B cell (primary cell): ENCODE data around the gene LSM14A. TPM values are rescaled to one million over a fixed set of nuclear protein-coding genes. Genes with fewer than 3 reads are reported as not detected.

Experiments
- ATAC-seq: fragments of 200-7000 bp; cut with Tn5 transposase; one replicate; pipeline ENCODE4 v1.10.0; 2021; ENCODE audit warnings: low read depth, mild to moderate bottlenecking, moderate number of reproducible peaks, moderate library complexity
- CTCF ChIA-PET: fragments of 350-600 bp; sonication (Branson Sonifier 250); formaldehyde crosslinking; loops from one replicate; lab custom pipeline; 2021; ENCODE audit warnings: antibody characterized with exemption, inconsistent platforms; lab: Charles Lee
- POLR2A ChIA-PET: fragments of 350-600 bp; sonication (Branson Sonifier 250); formaldehyde crosslinking; loops from one replicate; lab custom pipeline; 2021; ENCODE audit warnings: antibody characterized with exemption; lab: Charles Lee
- DNase-seq: peaks from one replicate; pipeline ENCODE4 v3.0.0; 2013
- H2AFZ ChIP-seq: 2 replicates; pipeline ENCODE4 v1.6.1; 2012; ENCODE audit warnings: mild to moderate bottlenecking, low read depth, low read length; ENCODE audit not compliant: insufficient read depth, poor library complexity, severe bottlenecking
- H3K27ac ChIP-seq, 2 donors: 1 replicate in 1 of 2; 2 replicates in 1 of 2; pipeline ENCODE4 v1.5.1; 2012 to 2013; ENCODE audit warnings: low read length in 2 of 2, mild to moderate bottlenecking in 2 of 2, moderate library complexity in 1 of 2
- H3K27me3 ChIP-seq, 4 experiments: fragments of 200-600 bp in 1 of 4; sonication (generic) in 1 of 4; replicated peaks in 1 of 4; 1 replicate in 2 of 4; 2 replicates in 2 of 4; pipeline versions ENCODE4 v1.6.1 to v1.7.0; 2013 to 2016; ENCODE audit warnings: low read length in 3 of 4, mild to moderate bottlenecking in 2 of 4, mixed read lengths in 1 of 4, moderate library complexity in 1 of 4; ENCODE audit not compliant: insufficient read depth in 4 of 4, control insufficient read depth in 3 of 4; ENCODE audit errors: control extremely low read depth in 1 of 4
- H3K36me3 ChIP-seq, 2 experiments: replicated peaks in 1 of 2; 1 replicate in 1 of 2; 2 replicates in 1 of 2; pipeline versions ENCODE4 v1.6.1 to v1.7.1; 2013; ENCODE audit warnings: low read length in 1 of 2; ENCODE audit not compliant: insufficient read depth in 2 of 2, control insufficient read depth in 1 of 2; ENCODE audit errors: control extremely low read depth in 1 of 2, extremely low read depth in 1 of 2
- H3K4me1 ChIP-seq, 2 donors: fragments of 200-600 bp in 1 of 2; sonication (generic) in 1 of 2; 1 replicate in 1 of 2; 2 replicates in 1 of 2; pipeline versions ENCODE4 v1.5.1 to v1.6.1; 2013 to 2017; ENCODE audit warnings: low read length in 2 of 2; ENCODE audit not compliant: control insufficient read depth in 2 of 2, insufficient read depth in 2 of 2
- H3K4me2 ChIP-seq: replicated peaks from 2 replicates; pipeline ENCODE3; 2012; ENCODE audit warnings: mild to moderate bottlenecking, low read depth, low read length; ENCODE audit not compliant: poor library complexity, severe bottlenecking
- H3K4me3 ChIP-seq, 5 experiments: fragments of 200-600 bp in 1 of 5; sonication (generic) in 1 of 5; 1 replicate in 3 of 5; 2 replicates in 2 of 5; pipeline versions ENCODE4 v1.5.1 to v1.7.0; 2011 to 2016; ENCODE audit warnings: low read length in 4 of 5, mild to moderate bottlenecking in 4 of 5, low read depth in 2 of 5, control low read depth in 1 of 5, moderate library complexity in 1 of 5; ENCODE audit not compliant: insufficient read depth in 1 of 5; ENCODE audit errors: control extremely low read depth in 1 of 5, extremely low read depth in 1 of 5
- H3K79me2 ChIP-seq: fragments of 200-600 bp; sonication (generic); one replicate; pipeline ENCODE4 v1.6.0; 2016; ENCODE audit warnings: low read length; ENCODE audit not compliant: control insufficient read depth, insufficient read depth
- H3K9ac ChIP-seq: fragments of 200-600 bp; sonication (generic); 2 replicates; pipeline ENCODE4 v1.6.1; 2017; ENCODE audit warnings: mild to moderate bottlenecking, low read length, moderate library complexity
- H3K9me3 ChIP-seq, 3 donors: one replicate each; pipeline versions ENCODE4 v1.6.1 to v1.7.1; 2013; ENCODE audit warnings: low read length in 2 of 3; ENCODE audit not compliant: control insufficient read depth in 2 of 3, insufficient read depth in 1 of 3; ENCODE audit errors: control extremely low read depth in 1 of 3
- H4K20me1 ChIP-seq: 2 replicates; pipeline ENCODE4 v1.6.0; 2012; ENCODE audit warnings: mild to moderate bottlenecking, low read length; ENCODE audit not compliant: insufficient read depth, control insufficient read depth, poor library complexity, severe bottlenecking
- H3K27ac Mint-ChIP-seq: one replicate; pipeline ENCODE4 v1.8.0; 2021; ENCODE audit warnings: mixed read lengths
- H3K27me3 Mint-ChIP-seq: one replicate; pipeline ENCODE4 v1.8.0; 2021; ENCODE audit warnings: mixed read lengths
- H3K4me1 Mint-ChIP-seq: one replicate; pipeline ENCODE4 v1.8.0; 2021; ENCODE audit warnings: mixed read lengths
- H3K4me3 Mint-ChIP-seq: one replicate; pipeline ENCODE4 v1.8.0; 2021; ENCODE audit warnings: mixed read lengths
- H3K9me3 Mint-ChIP-seq: one replicate; pipeline ENCODE4 v1.8.0; 2022; ENCODE audit warnings: mixed read lengths; ENCODE audit not compliant: insufficient read depth
- CTCF ChIP-seq: fragments of 200-600 bp; IDR thresholded peaks from one replicate; pipeline ENCODE4 v1.8.0; 2022; ENCODE audit warnings: antibody characterized with exemption, mild to moderate bottlenecking
- EZH2 ChIP-seq: IDR thresholded peaks from 2 replicates; pipeline ENCODE4 v1.6.1; 2012; ENCODE audit warnings: borderline replicate concordance, low read depth, mild to moderate bottlenecking, moderate library complexity, low read length; ENCODE audit not compliant: insufficient read depth, poor library complexity, severe bottlenecking
- WGBS: methylation state at CpG from one replicate; pipeline ENCODE4 v1.1.5; 2013; ENCODE audit warnings: missing lambda C conversion rate; ENCODE audit not compliant: insufficient coverage; 5-methylcytosine and 5-hydroxymethylcytosine counted together
- intact Hi-C: fragments of 100-400 bp; cut with micrococcal nuclease; formaldehyde crosslinking; loops from one replicate; pipeline ENCODE4 v1.10.0; 2022
- polyA plus RNA-seq: library from polyadenylated mRNA; depleted of rRNA; stranded (reverse); fragments of >200 nt; gene quantifications from 2 replicates; pipeline ENCODE4 v1.2.3, GENCODE V29; 2012
- total RNA-seq, 2 donors: library from RNA; stranded (reverse); fragments of 120-200 nt in 1 of 2; gene quantifications; 1 replicate in 1 of 2; 2 replicates in 1 of 2; pipeline versions ENCODE4 v1.2.3 to v1.2.4, GENCODE V29; 2013 to 2022

Gene LSM14A
- total and polyA plus RNA-seq, 2 donors (not counting 1 experiment from before 2014, with no cell fraction given), result 90.7 to 163 TPM

- Mint-ChIP-seq H3K9me3 (no peaks in the 10 kb centered on the region), H3K4me3 (peak overlapping the region; percentile 8), H3K4me1 (peaks cover 81% of the 10 kb centered on the region), H3K27ac (peak overlapping the region; percentile 88), H3K27me3 (no peaks in the 10 kb centered on the region)
- Histone ChIP-seq H3K27ac (peak overlapping the region; percentile 86 to 96), H4K20me1 (no peaks in the 10 kb centered on the region), H3K4me1 (peaks cover 74 to 76% of the 10 kb centered on the region in 2 donors), H3K4me3 (no peak overlapping the region), H3K79me2 (peaks cover 92% of the 10 kb centered on the region), H3K27me3 (no peaks in the 10 kb centered on the region), H3K4me2 (peak overlapping the region; percentile 7), H3K9me3 (no peaks in the 10 kb centered on the region), H2AFZ (no peak overlapping the region), H3K9ac (no peak overlapping the region), H3K36me3 (peaks cover 0 to 4% of the 10 kb centered on the region in 2 experiments)
- no peak for DNase-seq
- WGBS, result 95% methylated on average over 7 of the region's 7 CpGs
- no peak for ATAC-seq
- intact Hi-C loops, result loop anchor here (5.0 kb wide), 2 partner anchors 43 to 902 kb away; partner anchors contain the start of gene CEBPG
- no peak for TF ChIP-seq CTCF
- no peak for TF ChIP-seq EZH2
- ChIA-PET POLR2A (interaction anchor here (0.6 kb wide), 1 partner anchor 54 kb away, joined by 4 read pairs; no protein-coding TSS in a partner anchor), CTCF (interaction anchor here (1.6 kb wide), 1 partner anchor 62 kb away, joined by 3 read pairs; no protein-coding TSS in a partner anchor)
Measured at GRCh38 chr19:34274284-34274826, 102.1 kb downstream of the LSM14A start.
